Jurkat, Clone E6-1 (cell line): ENCODE measurements around the gene CLPTM1.
"Not testable (repeated sequence)": the region's sequence is repeated elsewhere in the genome, so short reads cannot be mapped to it uniquely, and the experiment has no call there.

ENCODE experiments used
- DNase-seq: peaks from one replicate; pipeline ENCODE4 v3.0.0-alpha.2; 2011; ENCODE audit warnings: low read depth, low spot score
- H3K4me3 ChIP-seq: 2 replicates; pipeline ENCODE4 v1.5.1; 2011; ENCODE audit warnings: mild to moderate bottlenecking, low read length, control low read depth, moderate library complexity

The CLPTM1 gene

GRCh38 chr19:44971451-44971850 is 16.3 kb downstream of the CLPTM1 start:
- not testable (repeated sequence) for DNase-seq, H3K4me3 ChIP-seq

- no peak for DNase-seq
- H3K4me3 ChIP-seq, result no peak overlapping the region
Observed at GRCh38 chr19:44972802-44973201, 17.6 kb downstream of the CLPTM1 start.

- no peak overlapping the region for H3K4me3 ChIP-seq
- no peak for DNase-seq
Observed at GRCh38 chr19:44973982-44974735, 19.0 kb downstream of the CLPTM1 start.

- DNase-seq, result no peak
- no peak overlapping the region for H3K4me3 ChIP-seq
Observed at GRCh38 chr19:44974857-44975256, 19.7 kb downstream of the CLPTM1 start.

GRCh38 chr19:44975444-44975843 is 20.3 kb downstream of the CLPTM1 start:
- DNase-seq, result no peak
- H3K4me3 ChIP-seq, result no peak overlapping the region

GRCh38 chr19:44984005-44984404 is 28.8 kb downstream of the CLPTM1 start:
- no peak overlapping the region for H3K4me3 ChIP-seq
- no peak for DNase-seq

- H3K4me3 ChIP-seq, result no peak overlapping the region
- no peak for DNase-seq
Observed at GRCh38 chr19:44985445-44985844, 30.3 kb downstream of the CLPTM1 start.

- H3K4me3 ChIP-seq, result no peak overlapping the region
- DNase-seq, result no peak
Observed at GRCh38 chr19:44986389-44986788, 31.2 kb downstream of the CLPTM1 start.

GRCh38 chr19:44987148-44987675 is 32.0 kb downstream of the CLPTM1 start:
- H3K4me3 ChIP-seq, result no peak overlapping the region
- no peak for DNase-seq

- H3K4me3 ChIP-seq, result no peak overlapping the region
- no peak for DNase-seq
Observed at GRCh38 chr19:44988273-44988672, 33.1 kb downstream of the CLPTM1 start.

GRCh38 chr19:44988896-44989556 is 33.8 kb downstream of the CLPTM1 start:
- peak; percentile 40 for DNase-seq
- no peak overlapping the region for H3K4me3 ChIP-seq

GRCh38 chr19:44990459-44990858 is 35.3 kb downstream of the CLPTM1 start:
- no peak overlapping the region for H3K4me3 ChIP-seq
- DNase-seq, result no peak

- no peak for DNase-seq
Observed at GRCh38 chr19:44990966-44991365, 35.8 kb downstream of the CLPTM1 start.

GRCh38 chr19:44992336-44993163 is 37.4 kb downstream of the CLPTM1 start:
- no peak overlapping the region for H3K4me3 ChIP-seq
- DNase-seq, result no peak

More at GRCh38 chr19:44990966-44991365, 35.8 kb downstream of the CLPTM1 start:
- H3K4me3 ChIP-seq, result no peak overlapping the region

GRCh38 chr19:44993526-44993925 is 38.3 kb downstream of the CLPTM1 start:
- no peak for DNase-seq
- H3K4me3 ChIP-seq, result no peak overlapping the region

- H3K4me3 ChIP-seq, result no peak overlapping the region
- DNase-seq, result no peak
Observed at GRCh38 chr19:44993926-44994537, 38.9 kb downstream of the CLPTM1 start.

GRCh38 chr19:44998025-44998424 is 42.8 kb downstream of the CLPTM1 start:
- no peak for DNase-seq

GRCh38 chr19:44999131-44999925 is 44.1 kb downstream of the CLPTM1 start:
- not testable (repeated sequence) for DNase-seq, H3K4me3 ChIP-seq

More at GRCh38 chr19:44998025-44998424, 42.8 kb downstream of the CLPTM1 start:
- H3K4me3 ChIP-seq, result no peak overlapping the region
